GM06990 (cell line): Measurements from ENCODE around the gene CLOCK.
A peak's percentile ranks its signal among the peaks of the same experiment; 100 is the strongest.

Experiments
- DNase-seq: peaks from one replicate; pipeline ENCODE4 v3.0.0-alpha.2; 2011; ENCODE audit not compliant: insufficient read length; ENCODE audit errors: extremely low read depth
- H3K27me3 ChIP-seq: replicated peaks from 2 replicates; pipeline ENCODE4 v1.6.0; 2011; ENCODE audit warnings: low read length; ENCODE audit not compliant: control insufficient read depth, insufficient read depth
- H3K36me3 ChIP-seq: 2 replicates; pipeline ENCODE4 v1.5.1; 2011; ENCODE audit warnings: low read length; ENCODE audit not compliant: control insufficient read depth, insufficient read depth
- H3K4me3 ChIP-seq: replicated peaks from 2 replicates; pipeline ENCODE4 v1.5.1; 2011; ENCODE audit warnings: low read depth, mild to moderate bottlenecking, control low read depth, low read length
- TF ChIP-seq, protein P1 (sequence below): IDR thresholded peaks from 2 replicates; pipeline ENCODE4 v1.5.1; 2011; ENCODE audit warnings: low read length, control low read depth, mild to moderate bottlenecking, inconsistent platforms; ENCODE audit not compliant: insufficient read depth, poor library complexity, severe bottlenecking

Gene CLOCK

DNA sequence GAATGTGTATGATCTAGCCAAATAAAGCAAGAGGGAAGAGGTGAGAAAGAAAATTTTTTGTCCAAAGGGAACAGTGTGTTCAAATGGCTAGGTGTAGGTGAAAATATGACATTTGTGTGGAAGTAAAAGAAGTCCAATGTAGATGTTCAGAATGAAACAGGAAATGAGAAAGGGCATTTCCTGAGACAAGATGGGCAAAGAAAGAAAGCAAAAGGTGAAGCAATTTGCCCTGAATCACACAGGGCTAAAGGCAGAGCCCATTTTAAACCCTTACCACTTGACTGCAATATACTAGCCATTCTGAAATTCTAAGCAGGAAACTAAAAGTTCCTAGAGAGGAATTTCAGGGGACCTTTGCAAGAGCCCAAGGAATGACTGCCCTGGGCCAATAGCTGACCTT, 36.0 kb downstream of the CLOCK start:
- Histone ChIP-seq H3K4me3 (no peak overlapping the region), H3K36me3 (no peaks in the 10 kb centered on the region; the same call in 1 of the 2 replicates), H3K27me3 (no peaks in the 10 kb centered on the region)
- no peak for DNase-seq
- TF ChIP-seq, protein P1, sequence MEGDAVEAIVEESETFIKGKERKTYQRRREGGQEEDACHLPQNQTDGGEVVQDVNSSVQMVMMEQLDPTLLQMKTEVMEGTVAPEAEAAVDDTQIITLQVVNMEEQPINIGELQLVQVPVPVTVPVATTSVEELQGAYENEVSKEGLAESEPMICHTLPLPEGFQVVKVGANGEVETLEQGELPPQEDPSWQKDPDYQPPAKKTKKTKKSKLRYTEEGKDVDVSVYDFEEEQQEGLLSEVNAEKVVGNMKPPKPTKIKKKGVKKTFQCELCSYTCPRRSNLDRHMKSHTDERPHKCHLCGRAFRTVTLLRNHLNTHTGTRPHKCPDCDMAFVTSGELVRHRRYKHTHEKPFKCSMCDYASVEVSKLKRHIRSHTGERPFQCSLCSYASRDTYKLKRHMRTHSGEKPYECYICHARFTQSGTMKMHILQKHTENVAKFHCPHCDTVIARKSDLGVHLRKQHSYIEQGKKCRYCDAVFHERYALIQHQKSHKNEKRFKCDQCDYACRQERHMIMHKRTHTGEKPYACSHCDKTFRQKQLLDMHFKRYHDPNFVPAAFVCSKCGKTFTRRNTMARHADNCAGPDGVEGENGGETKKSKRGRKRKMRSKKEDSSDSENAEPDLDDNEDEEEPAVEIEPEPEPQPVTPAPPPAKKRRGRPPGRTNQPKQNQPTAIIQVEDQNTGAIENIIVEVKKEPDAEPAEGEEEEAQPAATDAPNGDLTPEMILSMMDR = no peak

- no peak overlapping the region for H3K4me3 ChIP-seq
- no peak for DNase-seq
- TF ChIP-seq, protein P1 = no peak
- H3K36me3 ChIP-seq = no peaks in the 10 kb centered on the region; the same call in 1 of the 2 replicates
- no peaks in the 10 kb centered on the region for H3K27me3 ChIP-seq
These were observed 37.4 kb downstream of the CLOCK start for GRCh38 chr4:55509266-55509665.

- no peak for DNase-seq
- H3K36me3 ChIP-seq = no peaks in the 10 kb centered on the region; the same call in 1 of the 2 replicates
- H3K27me3 ChIP-seq = no peaks in the 10 kb centered on the region
- TF ChIP-seq, protein P1 = no peak
- H3K4me3 ChIP-seq = no peak overlapping the region
These were observed 39.1 kb downstream of the CLOCK start for GRCh38 chr4:55507612-55508011.

DNA sequence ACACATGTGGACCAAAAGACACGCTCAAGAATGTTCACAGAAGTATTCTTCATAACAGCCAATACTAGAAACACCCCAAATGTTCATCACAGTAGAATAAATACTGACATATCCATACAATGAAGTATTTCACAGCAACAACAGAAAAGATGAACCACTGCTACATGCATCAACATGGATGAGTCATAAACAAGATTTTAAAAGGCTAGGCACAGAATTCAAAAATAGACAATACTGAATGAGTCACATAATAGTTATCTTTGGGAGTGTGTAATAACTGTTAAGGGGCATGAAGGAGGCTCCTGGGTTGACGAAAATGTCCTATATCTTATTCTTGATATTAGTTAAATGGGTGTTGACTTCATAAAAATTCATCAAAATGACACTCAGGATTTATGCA, 43.5 kb downstream of the CLOCK start:
- Histone ChIP-seq H3K36me3 (no peaks in the 10 kb centered on the region), H3K4me3 (no peak overlapping the region), H3K27me3 (no peaks in the 10 kb centered on the region)
- TF ChIP-seq, protein P1 = no peak
- DNase-seq = no peak

GRCh38 chr4:55500072-55500471, 46.6 kb downstream of the CLOCK start:
- no peaks in the 10 kb centered on the region for H3K36me3 ChIP-seq
- TF ChIP-seq, protein P1 = no peak
- H3K27me3 ChIP-seq = no peaks in the 10 kb centered on the region
- H3K4me3 ChIP-seq = no peak overlapping the region
- peak; percentile 11 for DNase-seq

DNA sequence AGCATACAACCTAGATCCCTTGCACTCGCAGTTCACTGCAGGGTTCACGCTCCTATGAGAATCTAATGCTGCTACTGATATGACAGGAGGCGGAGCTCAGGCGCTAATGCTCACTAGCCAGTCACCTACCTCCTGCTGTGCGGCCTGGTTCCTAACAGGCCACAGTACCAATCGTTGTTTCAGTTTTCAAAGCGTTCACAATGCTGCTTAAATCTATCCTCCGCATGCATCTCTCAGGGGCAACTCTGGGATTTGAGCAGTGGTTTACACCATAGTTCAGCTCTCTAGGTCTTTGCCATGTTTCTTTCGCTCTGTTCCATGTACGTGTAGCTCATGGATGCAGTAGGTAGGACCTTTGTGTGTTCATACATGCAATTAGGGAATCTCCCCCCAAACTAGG, 47.2 kb downstream of the CLOCK start:
- Histone ChIP-seq H3K36me3 (no peaks in the 10 kb centered on the region), H3K27me3 (no peaks in the 10 kb centered on the region), H3K4me3 (no peak overlapping the region)
- TF ChIP-seq, protein P1 = no peak
- DNase-seq = no peak
